Mucosa of descending colon (tissue), 3 donors: ENCODE results near the gene EID3. TPM values are rescaled to one million over a fixed set of nuclear protein-coding genes. Genes with fewer than 3 reads are reported as not detected.

Source experiments
- ATAC-seq: fragments of 200-7000 bp; cut with Tn5 transposase; one replicate; pipeline ENCODE4 v1.9.1; 2020; ENCODE audit warnings: mild to moderate bottlenecking, moderate library complexity
- DNase-seq, 3 donors: peaks; one replicate each; pipeline ENCODE4 v3.0.0-alpha.2; 2020
- H3K36me3 ChIP-seq: fragments of 200-600 bp; one replicate; pipeline ENCODE4 v1.8.0; 2021; ENCODE audit warnings: low read depth, mild to moderate bottlenecking
- H3K4me1 ChIP-seq: fragments of 200-600 bp; one replicate; pipeline ENCODE4 v1.8.0; 2021; ENCODE audit warnings: low read depth, mild to moderate bottlenecking
- H3K4me3 ChIP-seq: fragments of 200-600 bp; one replicate; pipeline ENCODE4 v1.8.0; 2021; ENCODE audit warnings: mild to moderate bottlenecking
- H3K9me3 ChIP-seq: fragments of 200-600 bp; one replicate; pipeline ENCODE4 v1.8.0; 2021; ENCODE audit warnings: mild to moderate bottlenecking
- CTCF ChIP-seq: fragments of 200-600 bp; IDR thresholded peaks from one replicate; pipeline ENCODE4 v1.8.0; 2022; ENCODE audit warnings: antibody characterized with exemption, mild to moderate bottlenecking
- intact Hi-C, 2 donors: fragments of 100-400 bp; cut with DNase I in 1 of 2; cut with micrococcal nuclease in 1 of 2; formaldehyde crosslinking; loops; one replicate each; pipeline versions ENCODE4 v1.11.0 to v1.11.1; 2022; cut with DNase I, micrococcal nuclease
- total RNA-seq, 3 donors: library from RNA; stranded (reverse); fragmentation: NEBNext Ultra II Directional in 2 of 3; extraction: Animal tissue kit (Norgen Biotek cat#: 25700) in 2 of 3; gene quantifications; one replicate each; pipeline versions ENCODE4 v1.2.1 to v1.2.4, GENCODE V29; 2021 to 2023
- donor health status: DM: no; HTN: no; CAD: no; lungs with moderate emphysema.
- donor health status: DM: no; HTN: no; CAD: no.
- donor health status: DM: no; HTN: yes; CAD: no.

EID3 gene
- total RNA-seq, 3 donors from 2014 or later: 2.4 to 6.4 (median 3.9) TPM

DNA sequence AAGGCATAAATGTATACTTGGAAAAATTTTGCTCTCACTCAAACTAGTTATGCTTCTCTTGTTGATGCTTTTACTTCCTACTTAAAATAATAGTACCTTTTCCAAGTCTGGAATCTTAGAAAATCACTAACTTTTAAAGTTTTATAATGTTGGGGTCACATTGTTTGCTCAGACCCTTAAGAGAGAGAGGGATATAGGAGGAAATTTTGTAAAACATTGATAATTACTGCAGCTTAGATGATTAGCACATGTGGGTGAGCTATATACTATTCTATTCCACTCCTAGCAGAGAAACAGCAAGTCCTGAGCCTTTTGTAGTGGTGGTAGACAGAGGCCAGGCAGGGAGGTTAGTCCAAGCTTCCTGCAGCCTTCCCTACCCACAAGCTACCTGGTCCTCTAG, 13.4 kb downstream of the EID3 start:
- ATAC-seq: no peak
- Histone ChIP-seq H3K9me3 (no peaks in the 10 kb centered on the region), H3K36me3 (peaks cover 4% of the 10 kb centered on the region), H3K4me3 (no peak overlapping the region), H3K4me1 (no peaks in the 10 kb centered on the region)
- TF ChIP-seq CTCF: no peak
- no peak for DNase-seq
- intact Hi-C loops: no loop called here

DNA sequence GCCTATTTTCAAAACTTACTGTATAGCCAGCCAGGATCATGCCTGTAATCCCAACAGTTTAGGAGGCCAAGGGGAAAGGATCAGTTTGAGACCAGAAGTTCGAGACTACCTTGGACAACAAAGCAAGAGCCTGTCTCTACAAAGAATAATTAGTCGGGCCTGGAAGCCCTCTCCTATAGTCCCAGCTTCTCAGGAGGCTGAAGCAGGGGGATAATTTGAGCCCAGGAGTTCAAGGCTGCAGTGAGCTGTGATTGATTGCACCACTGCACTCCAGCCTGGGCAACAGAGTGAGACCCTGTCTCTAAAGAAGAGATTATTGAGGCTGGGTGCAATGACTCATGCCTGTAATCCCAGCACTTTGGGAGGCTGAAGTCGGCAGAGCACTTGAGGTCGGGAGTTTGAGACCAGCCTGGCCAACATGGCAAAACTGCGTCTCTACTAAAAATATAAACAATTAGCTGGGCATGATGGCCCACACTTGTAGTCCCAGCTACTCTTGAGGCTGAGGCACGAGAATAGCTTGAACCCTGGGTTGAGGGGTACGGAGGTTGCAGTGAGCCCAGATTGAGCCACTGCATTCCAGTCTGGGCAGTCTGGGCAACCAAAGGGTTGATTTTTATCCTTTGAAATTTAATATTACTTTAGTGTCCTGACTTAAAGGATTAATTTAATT, 14.1 kb downstream of the EID3 start:
- DNase-seq (no peak), ATAC-seq (no peak)
- Histone ChIP-seq H3K36me3 (peaks cover 4% of the 10 kb centered on the region), H3K4me1 (no peaks in the 10 kb centered on the region), H3K4me3 (no peak overlapping the region), H3K9me3 (no peaks in the 10 kb centered on the region)
- intact Hi-C loops: no loop called here
- no peak for TF ChIP-seq CTCF

DNA sequence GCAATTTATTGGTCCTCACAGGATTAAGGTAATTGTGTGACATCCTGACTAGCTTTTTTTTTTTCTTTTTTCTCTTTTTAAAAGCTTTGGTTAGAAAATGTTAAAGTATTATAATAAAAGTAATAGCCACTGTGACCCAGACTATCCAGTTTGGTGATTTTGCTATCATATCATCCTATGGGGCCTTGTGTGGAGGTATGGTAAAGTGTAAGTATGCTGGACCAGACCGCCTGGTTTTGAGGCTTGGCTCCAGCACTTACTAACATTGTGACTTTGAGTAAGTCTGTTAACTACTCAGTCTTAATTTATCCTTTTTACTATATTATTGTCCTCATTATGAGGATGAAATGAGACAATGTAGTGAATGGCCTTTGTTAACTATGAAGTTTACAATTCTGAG, 15.5 kb downstream of the EID3 start:
- H3K4me1 ChIP-seq: no peaks in the 10 kb centered on the region
- DNase-seq (no peak), ATAC-seq (no peak)
- TF ChIP-seq CTCF: no peak
- no peaks in the 10 kb centered on the region for H3K9me3 ChIP-seq
- H3K4me3 ChIP-seq: no peak overlapping the region
- H3K36me3 ChIP-seq: peaks cover 2% of the 10 kb centered on the region
- intact Hi-C loops: no loop called here

- no peak overlapping the region for H3K4me3 ChIP-seq
- H3K4me1 ChIP-seq: no peaks in the 10 kb centered on the region
- no peaks in the 10 kb centered on the region for H3K9me3 ChIP-seq
- intact Hi-C loops: no loop called here
- no peak for TF ChIP-seq CTCF
- no peak for DNase-seq
- ATAC-seq: no peak
- H3K36me3 ChIP-seq: no peaks in the 10 kb centered on the region
Measured at GRCh38 chr12:104319918-104320626, 16.5 kb downstream of the EID3 start.

DNA sequence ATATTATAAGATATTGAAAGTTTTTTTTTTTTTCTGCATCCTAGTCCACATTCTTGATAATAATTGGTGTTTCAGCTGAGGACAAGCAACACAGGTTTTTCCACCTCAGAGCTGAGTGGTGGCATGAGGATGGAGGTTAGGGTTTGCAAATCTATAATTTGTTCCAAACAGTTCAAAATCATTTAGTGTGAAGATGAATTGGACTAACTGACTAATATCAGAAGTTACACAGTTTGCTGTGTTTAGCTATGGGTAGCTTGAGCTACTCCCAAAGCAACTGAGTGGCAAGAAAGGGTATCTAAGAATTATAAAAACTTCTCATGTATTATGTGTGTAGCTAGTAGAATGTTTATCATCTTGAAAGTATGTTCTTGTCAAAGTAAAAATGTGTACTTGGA, 17.1 kb downstream of the EID3 start:
- DNase-seq: no peak
- Histone ChIP-seq H3K4me1 (no peaks in the 10 kb centered on the region), H3K36me3 (no peaks in the 10 kb centered on the region), H3K9me3 (no peaks in the 10 kb centered on the region), H3K4me3 (no peak overlapping the region)
- intact Hi-C loops: no loop called here
- ATAC-seq: no peak
- no peak for TF ChIP-seq CTCF
